Left ventricle myocardium inferior (tissue), 1 donor: ENCODE results near the gene RUFY2. TPM values are rescaled to one million over a fixed set of nuclear protein-coding genes. Genes with fewer than 3 reads are reported as not detected.
A peak's percentile ranks its signal among the peaks of the same experiment; 100 is the strongest.

ENCODE experiments used
- DNase-seq: peaks from one replicate; pipeline ENCODE4 v3.0.0-alpha.2; 2020
- H3K27ac ChIP-seq: fragments of 200-600 bp; replicated peaks from 2 replicates; pipeline ENCODE4 v1.8.0; 2021
- H3K27me3 ChIP-seq: fragments of 200-600 bp; 2 replicates; pipeline ENCODE4 v1.8.0; 2021; ENCODE audit warnings: low read depth
- H3K36me3 ChIP-seq: fragments of 200-600 bp; 2 replicates; pipeline ENCODE4 v1.8.0; 2021
- H3K4me1 ChIP-seq: fragments of 200-600 bp; 2 replicates; pipeline ENCODE4 v1.8.0; 2021
- H3K4me3 ChIP-seq: fragments of 200-600 bp; 2 replicates; pipeline ENCODE4 v1.8.0; 2021; ENCODE audit warnings: mild to moderate bottlenecking, moderate library complexity
- H3K9me3 ChIP-seq: fragments of 200-600 bp; replicated peaks from 2 replicates; pipeline ENCODE4 v1.8.0; 2021
- CTCF ChIP-seq: fragments of 200-600 bp; IDR thresholded peaks from 2 replicates; pipeline ENCODE4 v1.8.0; 2021; ENCODE audit warnings: antibody characterized with exemption, mild to moderate bottlenecking, borderline replicate concordance
- intact Hi-C: fragments of 100-400 bp; cut with micrococcal nuclease; formaldehyde crosslinking; loops from one replicate; pipeline ENCODE4 v1.11.0; 2022
- total RNA-seq: library from RNA; stranded (reverse); fragmentation: NEBNext Ultra II Directional; extraction: Animal tissue kit (Norgen Biotek cat#: 25700); gene quantifications from one replicate; pipeline ENCODE4 v1.2.1, GENCODE V29; 2021
- donor health status: DM: no; HTN: yes; CAD: no; lungs with severe emphysema.

The RUFY2 gene
- total RNA-seq, 1 donor from 2014 or later: 9.9 TPM

- Histone ChIP-seq H3K27me3 (no peaks in the 10 kb centered on the region), H3K36me3 (peaks cover 15% of the 10 kb centered on the region), H3K27ac (peak overlapping the region; percentile 28), H3K4me1 (peaks cover 90% of the 10 kb centered on the region), H3K9me3 (no peaks in the 10 kb centered on the region), H3K4me3 (peak overlapping the region; percentile 94)
- intact Hi-C loops: no loop called here
- no peak for TF ChIP-seq CTCF
- DNase-seq: no peak
Observed at GRCh38 chr10:68334672-68335467, 72.2 kb downstream of the RUFY2 start.

DNA sequence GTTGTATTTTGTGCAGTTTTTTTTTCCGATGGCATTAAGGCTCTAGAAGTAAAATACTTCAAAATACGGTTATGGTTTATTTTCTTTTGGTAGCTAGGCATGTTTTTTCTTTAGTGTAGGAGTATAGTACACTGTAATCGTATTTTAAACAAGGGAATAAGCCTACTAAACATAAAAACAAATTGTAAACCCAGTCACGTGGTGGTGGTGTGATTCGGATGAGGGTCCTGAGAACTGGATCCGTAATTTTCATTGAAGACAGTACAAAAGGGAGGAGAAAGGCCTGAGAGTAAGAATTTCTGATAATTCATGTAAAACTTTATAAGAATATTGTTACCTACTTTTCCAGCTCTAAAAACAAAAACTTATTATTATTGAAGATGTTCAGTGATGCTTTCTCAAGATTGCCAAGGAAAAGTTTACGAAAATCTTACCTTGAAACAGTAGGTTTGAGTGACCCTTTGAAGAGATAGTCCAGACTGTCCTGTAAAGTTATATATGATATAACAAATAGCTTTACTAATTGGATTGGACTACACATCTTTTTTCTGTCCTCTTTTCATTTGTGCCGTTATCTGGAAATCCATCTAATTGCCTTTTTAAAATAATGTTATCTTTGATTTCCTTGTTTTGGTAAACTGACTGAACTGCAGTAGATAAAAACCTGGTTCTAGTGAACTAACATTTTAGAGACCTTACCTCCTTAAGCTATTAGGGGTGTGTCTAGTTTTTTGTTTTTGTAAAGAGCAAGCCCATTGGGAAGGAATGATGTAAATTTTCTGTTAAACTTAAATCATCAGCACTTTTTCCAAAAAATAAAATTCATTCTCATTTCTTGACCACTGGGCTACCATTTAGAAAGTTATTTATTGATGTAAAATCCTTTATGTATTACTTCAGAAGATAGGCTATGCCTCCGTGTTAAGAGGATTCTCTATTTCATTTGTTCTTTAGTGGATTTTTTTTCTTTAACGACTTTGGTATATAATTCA is 73.3 kb downstream of the RUFY2 start:
- peak overlapping the region; percentile 94 for H3K4me3 ChIP-seq
- intact Hi-C loops: no loop called here
- no peaks in the 10 kb centered on the region for H3K27me3 ChIP-seq
- peaks cover 84% of the 10 kb centered on the region for H3K4me1 ChIP-seq
- peak overlapping the region; percentile 99 for H3K27ac ChIP-seq
- H3K9me3 ChIP-seq: no peaks in the 10 kb centered on the region
- DNase-seq: no peak
- no peak for TF ChIP-seq CTCF
- H3K36me3 ChIP-seq: peaks cover 4% of the 10 kb centered on the region

- peak overlapping the region; percentile 94 for H3K4me3 ChIP-seq
- no peak for DNase-seq
- peaks cover 81% of the 10 kb centered on the region for H3K4me1 ChIP-seq
- H3K36me3 ChIP-seq: no peaks in the 10 kb centered on the region
- H3K9me3 ChIP-seq: no peaks in the 10 kb centered on the region
- intact Hi-C loops: no loop called here
- H3K27ac ChIP-seq: peak overlapping the region; percentile 99
- TF ChIP-seq CTCF: no peak
- no peaks in the 10 kb centered on the region for H3K27me3 ChIP-seq
Observed at GRCh38 chr10:68333058-68333395, 74.0 kb downstream of the RUFY2 start.

GRCh38 chr10:68332259-68333057 is 74.6 kb downstream of the RUFY2 start, which contains the start of gene PBLD:
PBLD (minus strand) TSS chr10:68332928; CDS start chr10:68306844, 26,084 bp downstream.
- no peaks in the 10 kb centered on the region for H3K9me3 ChIP-seq
- H3K36me3 ChIP-seq: no peaks in the 10 kb centered on the region
- peak within 1 kb of the TSS; percentile 94 for H3K4me3 ChIP-seq
- H3K27me3 ChIP-seq: no peaks in the 10 kb centered on the region
- peak; percentile 56 for TF ChIP-seq CTCF
- H3K27ac ChIP-seq: peak within 1 kb of the TSS; percentile 99
- H3K4me1 ChIP-seq: peaks cover 75% of the 10 kb centered on the region
- intact Hi-C loops: no loop called here
- DNase-seq: peak; percentile 72
